Heart right ventricle (tissue), 16 donors: ENCODE data around the gene RFT1. TPM values are rescaled to one million over a fixed set of nuclear protein-coding genes. Genes with fewer than 3 reads are reported as not detected.
"Not testable (repeated sequence)": the region's sequence is repeated elsewhere in the genome, so short reads cannot be mapped to it uniquely, and the experiment has no call there.

Source experiments
- ATAC-seq, 8 donors: fragments of 200-7000 bp; cut with Tn5 transposase; one replicate each; pipeline ENCODE4 v1.9.1; 2020; ENCODE audit warnings: mild to moderate bottlenecking in 8 of 8, moderate library complexity in 8 of 8, moderate number of reproducible peaks in 1 of 8
- DNase-seq, 2 donors: peaks; one replicate each; pipeline ENCODE4 v3.0.0-alpha.2; 2020
- H3K27ac ChIP-seq, 10 donors: fragments of 200-600 bp; sonication (generic) in 2 of 10; one replicate each; pipeline versions ENCODE4 v1.5.0 to v1.8.0; 2020 to 2022; ENCODE audit warnings: mild to moderate bottlenecking in 3 of 10
- H3K27me3 ChIP-seq, 7 donors: fragments of 200-600 bp; one replicate each; pipeline ENCODE4 v1.8.0; 2021 to 2022; ENCODE audit warnings: mild to moderate bottlenecking in 2 of 7
- H3K36me3 ChIP-seq, 9 donors: fragments of 200-600 bp; sonication (generic) in 1 of 9; one replicate each; pipeline versions ENCODE4 v1.5.0 to v1.8.0; 2020 to 2022; ENCODE audit warnings: mild to moderate bottlenecking in 2 of 9
- H3K4me1 ChIP-seq, 9 donors: fragments of 200-600 bp; sonication (generic) in 1 of 9; one replicate each; pipeline versions ENCODE4 v1.5.0 to v1.8.0; 2020 to 2022; ENCODE audit warnings: mild to moderate bottlenecking in 4 of 9
- H3K4me3 ChIP-seq, 10 donors: fragments of 200-600 bp; sonication (generic) in 2 of 10; one replicate each; pipeline versions ENCODE4 v1.5.0 to v1.8.0; 2020 to 2022; ENCODE audit warnings: mild to moderate bottlenecking in 7 of 10, moderate library complexity in 2 of 10
- H3K9me3 ChIP-seq, 11 donors: fragments of 200-600 bp in 10 of 11; sonication (generic) in 2 of 11; one replicate each; pipeline versions ENCODE4 v1.5.0 to v1.8.0; 2013 to 2022; ENCODE audit warnings: mild to moderate bottlenecking in 2 of 11, control low read depth in 1 of 11, moderate library complexity in 1 of 11
- CTCF ChIP-seq, 9 donors: fragments of 200-600 bp; sonication (generic) in 2 of 9; IDR thresholded peaks; one replicate each; pipeline versions ENCODE4 v1.5.0 to v1.8.0; 2021 to 2022; ENCODE audit warnings: antibody characterized with exemption in 9 of 9, mild to moderate bottlenecking in 5 of 9, moderate library complexity in 1 of 9
- WGBS, 2 donors: extraction: QIAGEN DNeasy Blood & Tissue Kit; methylation state at CpG; one replicate each; pipeline ENCODE4 v1.1.7; 2013; ENCODE audit warnings: inconsistent platforms in 1 of 2; 5-methylcytosine and 5-hydroxymethylcytosine counted together
- intact Hi-C, 10 donors: fragments of 100-400 bp; cut with DNase I; formaldehyde crosslinking; loops; one replicate each; pipeline versions ENCODE4 v1.11.1 to v1.14.2; 2022
- polyA plus RNA-seq, 2 donors: library from polyadenylated mRNA; stranded (reverse); fragments of 200-250 nt; gene quantifications; one replicate each; pipeline ENCODE4 v1.2.3, GENCODE V29; 2013
- total RNA-seq, 10 donors: library from RNA; stranded (reverse); fragmentation: NEBNext Ultra II Directional in 3 of 10; extraction: Animal tissue kit (Norgen Biotek cat#: 25700) in 3 of 10; gene quantifications; one replicate each; pipeline versions ENCODE4 v1.2.1 to v1.2.4, GENCODE V29; 2021 to 2023
- donor health status: Arrhythmogenic right ventricular cardiomyopathy.
- donor health status: ischemic (EF 13 %, LVEDD 7.1; RV severe dilation, severe dysfunction).
- donor health status: healthy with polysubstance abuse.
- donor health status: DM: no; HTN: yes; CAD: no.
- donor health status: DM: no; HTN: no; CAD: no.
- donor health status: ischemic (EF 25% LVEDD 6.9; RV normal size, moderate dysfunction).
- donor health status: ischemic (EF 25% LVEDD 5.7; RV mildly dilated, moderate dysfunction).
- donor health status: healthy.
- donor health status: DM: yes; HTN: yes; CAD: no.
- donor health status: Ischemic cardiomyopathy.
- donor health status: ischemic (EF 35%, LVEDD 5.7; RV mildly dilated, moderate dysfunction).
- donor health status: nonischemic (EF 11% LVEDD 7.7; RV severe dilation, severe dysfunction).
- donor health status: DM: yes; HTN: yes; CAD: no.
- donor health status: PGD.
- donor health status: ischemic (EF 29% LVEDD 5.4; RV normal size, mild dysfunction).
- donor health status: nonischemic (EF 23%, LVEDD 6.1; RV moderate dilation, normal function).

RFT1 gene
- total and polyA plus RNA-seq, 12 donors = 4.6 to 13.1 (median 9.1) TPM

GRCh38 chr3:53067567-53067966 is 62.7 kb downstream of the RFT1 start:
- Histone ChIP-seq H3K9me3 (no peaks in the 10 kb centered on the region), H3K27ac (no peak overlapping the region), H3K27me3 (no peaks in the 10 kb centered on the region), H3K36me3 (no peaks in the 10 kb centered on the region), H3K4me1 (peaks cover 0 to 11% (median 9%) of the 10 kb centered on the region in 9 donors), H3K4me3 (no peak overlapping the region)
- 81 to 87% methylated on average over 3 of the region's 3 CpGs for WGBS, 2 donors
- ATAC-seq (no peak), DNase-seq (no peak)
- no peak for TF ChIP-seq CTCF (IDR thresholded peaks at IDR 0.05)
- intact Hi-C loops = no loop called here

DNA sequence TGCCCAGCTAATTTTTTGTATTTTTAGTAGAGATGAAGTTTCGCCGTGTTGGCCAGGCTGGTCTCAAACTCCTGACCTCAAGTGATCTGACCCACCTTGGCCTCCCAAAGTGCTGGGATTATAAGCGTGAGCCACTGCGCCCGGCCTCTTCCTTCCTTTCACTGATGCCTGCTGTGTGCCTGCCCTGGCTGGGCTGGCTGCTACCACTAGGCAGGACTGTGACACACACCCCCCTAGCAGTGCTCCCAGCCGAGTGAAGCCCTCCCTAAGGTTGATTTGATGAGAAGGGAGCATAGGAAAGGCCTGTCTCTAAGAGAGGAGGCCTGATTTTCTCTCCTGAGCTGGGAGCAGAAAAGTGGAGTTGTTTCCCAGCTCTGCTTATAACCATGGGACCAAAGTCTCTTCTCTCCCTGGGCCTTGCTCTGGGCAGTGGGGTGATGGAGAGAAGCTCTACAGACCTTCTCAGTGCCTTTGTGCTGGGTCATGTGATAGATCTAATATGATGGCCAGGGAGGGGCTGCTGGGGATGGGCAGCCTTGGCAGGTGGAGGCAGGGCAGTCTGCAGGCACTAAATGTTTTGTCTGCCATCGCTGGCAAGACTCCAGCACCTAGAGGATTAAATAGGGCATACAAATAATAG is 64.3 kb downstream of the RFT1 start:
- no peak for TF ChIP-seq CTCF (IDR thresholded peaks at IDR 0.05)
- H3K4me3 ChIP-seq = no peak overlapping the region
- no peaks in the 10 kb centered on the region for H3K36me3 ChIP-seq
- ATAC-seq (no peak), DNase-seq (no peak)
- no peak overlapping the region for H3K27ac ChIP-seq
- no peaks in the 10 kb centered on the region for H3K27me3 ChIP-seq
- H3K4me1 ChIP-seq = no peaks in the 10 kb centered on the region
- intact Hi-C loops = no loop called here
- 87% methylated on average over 7 of the region's 7 CpGs for WGBS, 2 donors
- no peaks in the 10 kb centered on the region for H3K9me3 ChIP-seq

DNA sequence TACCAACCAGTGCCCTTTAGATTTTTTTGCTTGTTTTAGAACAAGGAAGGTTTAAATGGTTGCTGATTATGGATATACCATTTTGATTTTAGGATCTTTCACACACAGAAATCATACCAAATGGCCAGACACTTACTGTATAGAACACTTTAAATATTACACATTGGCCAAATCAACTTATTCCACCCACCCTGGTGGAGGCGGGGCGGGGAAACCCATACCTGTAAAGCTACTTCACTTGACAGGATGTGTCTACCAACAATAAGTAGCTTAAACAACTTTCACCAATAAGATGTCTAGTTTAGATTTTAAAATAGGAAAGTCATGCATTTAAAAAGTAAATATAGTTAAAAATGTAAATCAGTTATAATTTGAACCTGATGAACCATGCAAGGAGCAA is 67.3 kb downstream of the RFT1 start:
- WGBS, 2 donors = 97 to 99% methylated on average over 2 of the region's 2 CpGs
- intact Hi-C loops = no loop called here
- no peaks in the 10 kb centered on the region for H3K27me3 ChIP-seq
- no peaks in the 10 kb centered on the region for H3K36me3 ChIP-seq
- H3K27ac ChIP-seq = no peak overlapping the region
- H3K4me3 ChIP-seq = no peak overlapping the region
- H3K9me3 ChIP-seq = no peaks in the 10 kb centered on the region
- no peaks in the 10 kb centered on the region for H3K4me1 ChIP-seq
- TF ChIP-seq CTCF (IDR thresholded peaks at IDR 0.05) = no peak
- no peak for DNase-seq
- ATAC-seq = no peak

DNA sequence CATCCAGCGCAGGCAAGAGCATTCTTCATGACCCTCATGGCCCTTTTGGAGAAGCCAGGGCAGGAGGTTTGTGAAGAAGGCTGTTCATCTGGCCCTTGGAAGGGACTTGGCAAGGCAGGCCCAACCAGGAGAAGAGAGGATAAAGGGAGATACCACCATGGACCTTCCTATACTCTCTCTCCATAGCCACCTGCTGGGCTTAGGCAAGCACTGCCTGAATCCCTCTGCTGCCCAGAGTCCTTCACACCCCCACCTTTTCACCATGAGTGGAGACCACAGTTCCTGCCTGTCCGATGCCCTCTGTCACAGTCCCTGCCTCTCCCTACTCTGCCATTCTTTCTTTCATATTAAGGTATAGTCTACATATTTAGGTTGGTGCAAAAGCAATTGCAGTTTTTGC is 73.8 kb downstream of the RFT1 start:
- H3K27me3 ChIP-seq = no peaks in the 10 kb centered on the region
- intact Hi-C loops = no loop called here
- H3K9me3 ChIP-seq = no peaks in the 10 kb centered on the region
- WGBS, 2 donors = 92 to 94% methylated on average over 2 of the region's 2 CpGs
- no peaks in the 10 kb centered on the region for H3K36me3 ChIP-seq
- no peak for ATAC-seq
- no peak overlapping the region for H3K27ac ChIP-seq
- H3K4me1 ChIP-seq = no peaks in the 10 kb centered on the region
- H3K4me3 ChIP-seq = no peak overlapping the region
- no peak for DNase-seq
- peak in 4 of 9 donors; percentile 9 to 33 (median 17) for TF ChIP-seq CTCF (IDR thresholded peaks at IDR 0.05)

DNA sequence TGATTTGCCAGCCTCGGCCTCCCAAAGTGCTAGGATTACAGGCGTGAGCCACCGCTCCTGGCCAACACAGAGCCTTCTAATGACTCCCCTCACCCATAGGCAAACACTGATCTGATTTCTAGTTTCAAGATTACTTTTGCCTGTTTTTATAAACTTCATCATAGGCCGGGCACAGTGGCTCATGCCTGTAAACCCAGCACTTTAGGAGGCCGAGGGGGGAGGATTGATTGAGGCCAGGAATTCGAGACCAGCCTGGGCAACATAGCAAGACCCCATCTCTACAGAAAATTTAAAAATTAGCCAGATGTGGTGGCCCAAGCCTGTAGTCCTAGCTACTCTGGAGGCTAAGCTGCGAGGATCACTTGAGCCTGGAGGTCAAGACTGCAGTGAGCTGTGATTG is 76.0 kb downstream of the RFT1 start:
- DNase-seq, intact Hi-C loops, ATAC-seq, H3K4me1 ChIP-seq, H3K36me3 ChIP-seq, H3K4me3 ChIP-seq, H3K27me3 ChIP-seq, H3K9me3 ChIP-seq, H3K27ac ChIP-seq: not testable (repeated sequence)
- WGBS, 2 donors = 81% methylated on average over 7 of the region's 7 CpGs
